Dendritic cell treated with granulocyte-macrophage colony-stimulating factor and Interleukin-4, amounts not matched to agents 40 ng/mL and 50 ng/mL, for 4 days (primary cell): ENCODE measurements around the gene RPL18A.

Source experiments
- H3K27ac Mint-ChIP-seq: one replicate; pipeline ENCODE4 v1.8.0; 2022; ENCODE audit warnings: mild to moderate bottlenecking, mixed read lengths
- H3K27me3 Mint-ChIP-seq: one replicate; pipeline ENCODE4 v1.8.0; 2022; ENCODE audit warnings: mild to moderate bottlenecking, mixed read lengths
- H3K36me3 Mint-ChIP-seq: one replicate; pipeline ENCODE4 v1.8.0; 2022; ENCODE audit warnings: low read depth, mixed read lengths
- H3K4me1 Mint-ChIP-seq: one replicate; pipeline ENCODE4 v1.8.0; 2022; ENCODE audit warnings: low read depth, mixed read lengths
- H3K4me3 Mint-ChIP-seq: one replicate; pipeline ENCODE4 v1.8.0; 2022; ENCODE audit warnings: mild to moderate bottlenecking, moderate library complexity, mixed read lengths
- H3K9me3 Mint-ChIP-seq: one replicate; pipeline ENCODE4 v1.8.0; 2022; ENCODE audit warnings: mixed read lengths
- intact Hi-C: fragments of 100-400 bp; cut with micrococcal nuclease; formaldehyde crosslinking; loops from one replicate; pipeline ENCODE4 v1.15.0; 2022

Gene RPL18A

DNA sequence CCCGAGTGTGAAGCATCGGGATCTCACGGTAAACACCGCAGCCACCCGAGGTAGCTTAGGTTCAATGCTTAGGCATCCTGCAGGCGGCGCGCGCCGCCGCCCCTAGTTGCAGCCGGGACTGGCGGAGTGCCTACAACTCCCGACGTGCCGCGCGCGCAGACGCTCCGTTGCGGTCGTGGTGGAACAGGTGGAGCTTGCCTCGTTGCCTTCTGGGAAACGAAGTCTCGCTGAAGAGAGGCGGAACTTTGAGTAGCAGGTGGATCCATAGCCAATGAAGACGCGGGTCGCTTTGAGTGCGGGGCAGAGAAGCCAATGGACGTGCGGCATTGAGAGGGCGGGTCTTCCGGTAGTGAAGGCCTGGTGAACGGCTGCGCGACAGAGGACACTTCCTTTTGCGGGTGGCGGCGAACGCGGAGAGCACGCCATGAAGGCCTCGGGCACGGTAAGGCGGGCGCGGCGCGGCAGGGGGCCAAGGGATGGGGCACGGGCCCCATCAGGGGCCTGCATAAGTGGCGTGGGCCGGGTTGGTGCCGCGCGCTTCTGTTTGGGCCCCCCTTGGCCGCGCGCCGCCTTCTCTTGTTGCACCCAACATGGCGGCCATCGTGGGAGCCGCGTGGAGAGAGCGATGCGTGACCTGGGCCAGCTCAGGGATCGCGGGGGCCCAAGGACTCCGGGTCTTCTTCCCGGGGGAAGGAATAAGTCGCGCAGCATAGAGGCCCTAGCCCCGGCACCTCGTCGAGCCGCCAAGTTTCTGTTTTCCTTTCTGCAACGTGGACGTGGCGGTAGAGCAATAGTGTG, at the start of gene RPL18A:
RPL18A (plus strand) TSS at position 378 of the 798 bp plus-strand sequence; CDS start at position 425, 47 bp downstream.
- peaks cover 53% of the 10 kb centered on the region for H3K36me3 Mint-ChIP-seq

DNA sequence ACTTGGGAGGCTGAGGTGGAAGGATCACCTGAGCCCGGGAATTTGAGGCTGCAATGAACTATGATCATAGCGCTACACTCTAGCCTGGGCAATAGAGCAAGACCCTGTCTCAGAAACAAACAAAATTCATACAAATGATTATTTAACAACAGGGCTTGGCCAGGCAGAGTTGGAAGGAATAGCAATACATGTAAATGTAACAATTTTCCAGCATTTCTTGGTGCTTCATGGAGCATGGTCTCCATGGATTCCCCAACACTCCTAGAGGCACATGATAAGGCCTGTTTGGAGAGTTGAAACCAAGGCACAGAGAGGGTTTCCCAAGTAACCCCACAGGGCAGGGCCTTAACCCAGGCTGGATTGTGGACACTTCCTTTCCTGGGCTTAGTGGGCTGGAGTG, 48.6 kb upstream of the RPL18A start:
- Mint-ChIP-seq H3K27ac (no peak overlapping the region), H3K4me3 (no peak overlapping the region), H3K4me1 (peaks cover 11% of the 10 kb centered on the region), H3K27me3 (peaks cover 37% of the 10 kb centered on the region), H3K36me3 (no peaks in the 10 kb centered on the region), H3K9me3 (no peaks in the 10 kb centered on the region)
- intact Hi-C loops = no loop called here

More for the DNA sequence above, at the start of gene RPL18A:
- intact Hi-C loops = loop anchor here (1.0 to 5.0 kb wide), 3 partner anchors 73 to 138 kb away; no protein-coding TSS in a partner anchor
- Mint-ChIP-seq H3K4me3 (peak within 1 kb of the TSS; percentile 97), H3K27me3 (peaks cover 3% of the 10 kb centered on the region), H3K9me3 (no peaks in the 10 kb centered on the region), H3K4me1 (peaks cover 32% of the 10 kb centered on the region), H3K27ac (peak within 1 kb of the TSS; percentile 96)

DNA sequence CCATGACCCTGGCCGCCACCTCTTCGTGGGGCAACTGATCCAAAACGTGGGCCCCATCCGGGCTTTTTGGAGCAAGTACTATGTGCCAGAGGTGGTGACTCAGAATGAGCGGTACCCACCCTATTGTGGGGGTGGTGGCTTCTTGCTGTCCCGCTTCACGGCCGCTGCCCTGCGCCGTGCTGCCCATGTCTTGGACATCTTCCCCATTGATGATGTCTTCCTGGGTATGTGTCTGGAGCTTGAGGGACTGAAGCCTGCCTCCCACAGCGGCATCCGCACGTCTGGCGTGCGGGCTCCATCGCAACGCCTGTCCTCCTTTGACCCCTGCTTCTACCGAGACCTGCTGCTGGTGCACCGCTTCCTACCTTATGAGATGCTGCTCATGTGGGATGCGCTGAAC, 48.0 kb upstream of the RPL18A start:
- no peak overlapping the region for H3K27ac Mint-ChIP-seq

DNA sequence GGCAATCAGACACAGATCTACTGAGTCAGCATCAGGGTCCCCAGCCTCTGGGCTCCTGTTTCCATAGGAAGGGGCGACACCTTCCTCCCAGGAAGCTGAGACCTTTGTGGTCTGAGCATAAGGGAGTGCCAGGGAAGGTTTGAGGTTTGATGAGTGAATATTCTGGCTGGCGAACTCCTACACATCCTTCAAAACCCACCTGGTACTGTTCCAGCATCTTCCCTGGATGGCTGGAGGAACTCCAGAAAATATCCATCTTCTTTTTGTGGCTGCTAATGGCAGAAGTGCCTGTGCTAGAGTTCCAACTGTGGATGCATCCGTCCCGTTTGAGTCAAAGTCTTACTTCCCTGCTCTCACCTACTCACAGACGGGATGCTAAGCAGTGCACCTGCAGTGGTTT, 47.6 kb upstream of the RPL18A start:
- Mint-ChIP-seq H3K27me3 (peaks cover 33% of the 10 kb centered on the region), H3K9me3 (no peaks in the 10 kb centered on the region), H3K36me3 (no peaks in the 10 kb centered on the region), H3K4me1 (peaks cover 9% of the 10 kb centered on the region), H3K27ac (no peak overlapping the region), H3K4me3 (no peak overlapping the region)
- intact Hi-C loops = no loop called here

More for the DNA sequence above, 48.0 kb upstream of the RPL18A start:
- Mint-ChIP-seq H3K36me3 (no peaks in the 10 kb centered on the region), H3K4me3 (no peak overlapping the region), H3K9me3 (no peaks in the 10 kb centered on the region), H3K27me3 (peaks cover 35% of the 10 kb centered on the region), H3K4me1 (peaks cover 11% of the 10 kb centered on the region)
- intact Hi-C loops = no loop called here

DNA sequence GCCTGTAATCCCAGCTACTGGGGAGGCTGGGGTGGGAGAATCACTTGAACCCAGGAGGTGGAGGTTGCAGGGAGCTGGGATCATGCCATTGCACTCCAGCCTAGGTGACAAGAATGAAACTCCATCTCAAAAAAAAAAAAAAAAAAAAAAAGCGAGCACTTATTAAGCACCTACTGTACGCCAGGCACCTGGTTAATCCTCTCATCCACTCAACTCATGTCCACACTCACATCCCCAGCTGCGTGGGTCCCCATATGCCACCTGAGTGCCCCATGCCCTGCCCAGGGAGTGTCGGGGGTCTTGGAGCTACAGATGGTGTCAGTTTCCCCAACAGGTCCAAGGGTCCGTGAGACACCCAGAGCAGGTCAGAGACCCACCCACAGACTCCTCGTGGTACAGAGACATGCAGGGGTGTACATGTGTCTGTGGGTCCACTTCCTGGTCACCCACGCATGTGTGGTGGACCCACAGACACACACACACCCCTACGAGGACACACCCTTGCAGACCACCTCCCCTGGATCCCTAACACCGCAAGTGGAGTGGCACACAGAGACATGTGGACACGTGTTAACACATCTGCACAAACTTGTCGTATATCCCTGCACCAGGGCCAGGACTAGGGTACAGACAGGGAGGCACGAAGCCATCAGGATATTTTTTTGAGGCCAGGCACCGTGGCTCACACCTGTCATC, 41.9 kb upstream of the RPL18A start:
- no peak overlapping the region for H3K27ac Mint-ChIP-seq
- H3K27me3 Mint-ChIP-seq = peaks cover 11% of the 10 kb centered on the region
- H3K4me1 Mint-ChIP-seq = no peaks in the 10 kb centered on the region
- H3K4me3 Mint-ChIP-seq = no peak overlapping the region
- no peaks in the 10 kb centered on the region for H3K9me3 Mint-ChIP-seq
- intact Hi-C loops = no loop called here
- no peaks in the 10 kb centered on the region for H3K36me3 Mint-ChIP-seq

DNA sequence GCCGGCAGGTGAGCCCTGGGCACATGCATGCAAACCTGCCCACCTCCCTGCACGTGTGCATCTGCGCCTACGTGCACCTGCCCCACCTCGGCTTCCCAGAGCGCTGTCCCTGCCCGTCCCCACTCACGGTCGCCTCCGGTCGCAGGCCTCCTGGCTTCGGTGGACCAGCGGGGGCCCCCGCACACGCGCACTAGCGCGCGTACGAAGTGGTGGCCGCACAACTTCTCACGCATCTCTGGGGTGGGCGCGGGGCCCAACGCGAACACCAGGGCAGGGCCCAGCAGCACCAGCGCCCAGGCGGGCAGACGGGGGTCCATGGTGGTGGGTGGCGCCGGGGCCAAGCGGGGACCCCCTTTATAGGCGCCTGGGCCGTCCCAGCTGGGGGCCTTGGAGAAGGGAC, 38.5 kb upstream of the RPL18A start, which contains the start of gene INSL3:
INSL3 (minus strand) TSS at position 330 of the 400 bp plus-strand sequence; CDS start at position 317, 13 bp downstream.
- no peak within 1 kb of the TSS for H3K4me3 Mint-ChIP-seq
- H3K27ac Mint-ChIP-seq = no peak within 1 kb of the TSS
- intact Hi-C loops = no loop called here
- H3K4me1 Mint-ChIP-seq = no peaks in the 10 kb centered on the region
- no peaks in the 10 kb centered on the region for H3K36me3 Mint-ChIP-seq
- H3K9me3 Mint-ChIP-seq = no peaks in the 10 kb centered on the region
- H3K27me3 Mint-ChIP-seq = peaks cover 12% of the 10 kb centered on the region

DNA sequence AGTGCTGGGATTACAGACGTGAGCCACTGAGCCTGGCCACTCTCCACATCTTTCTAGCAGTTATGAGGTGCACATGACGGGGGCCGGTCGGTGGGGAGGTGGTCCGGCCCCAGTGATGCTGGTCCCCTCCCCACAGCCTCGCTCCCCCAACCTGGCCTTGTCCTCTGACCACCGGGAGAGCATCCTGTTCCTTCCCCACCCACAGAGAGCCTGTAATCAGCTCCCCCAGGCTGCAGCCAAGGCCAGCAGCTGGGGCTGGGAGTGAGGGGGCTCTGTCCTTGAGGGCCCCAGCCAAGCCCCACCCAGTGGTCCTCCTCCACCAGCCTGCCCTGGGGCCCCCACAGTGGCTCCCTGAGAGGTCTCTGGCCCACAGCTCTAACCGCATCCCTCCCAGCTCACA, 35.4 kb upstream of the RPL18A start:
- no peak overlapping the region for H3K27ac Mint-ChIP-seq
- peaks cover 12% of the 10 kb centered on the region for H3K27me3 Mint-ChIP-seq
- no peak overlapping the region for H3K4me3 Mint-ChIP-seq
- no peaks in the 10 kb centered on the region for H3K36me3 Mint-ChIP-seq
- no peaks in the 10 kb centered on the region for H3K9me3 Mint-ChIP-seq
- intact Hi-C loops = no loop called here
- peaks cover 8% of the 10 kb centered on the region for H3K4me1 Mint-ChIP-seq

DNA sequence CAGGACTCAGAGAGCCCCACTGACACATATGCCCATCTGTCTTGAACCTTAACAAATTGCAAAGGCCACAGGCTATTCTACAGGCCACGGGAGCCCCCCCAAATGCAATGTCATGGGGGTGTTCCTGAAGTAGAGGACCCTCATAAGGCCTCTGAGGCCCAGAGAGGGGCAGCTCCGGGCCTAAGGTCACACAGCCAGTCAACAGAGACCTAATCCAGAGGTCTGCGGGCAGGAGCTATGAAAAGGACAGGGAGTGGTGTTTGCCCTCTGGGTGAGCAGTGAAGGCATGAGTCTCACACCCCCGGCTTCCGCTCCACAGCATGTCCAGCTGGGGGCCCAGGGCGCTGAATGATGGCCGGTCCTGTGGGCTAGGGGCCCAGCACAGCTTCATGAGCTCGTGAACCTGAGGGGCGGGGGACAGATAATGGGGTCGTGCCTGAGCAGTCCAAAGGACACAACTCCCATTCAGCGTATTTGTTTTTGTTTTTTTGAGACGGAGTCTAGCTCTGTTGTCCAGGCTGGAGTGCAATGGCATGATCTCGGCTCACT, 33.1 kb upstream of the RPL18A start:
- Mint-ChIP-seq H3K4me1 (peaks cover 8% of the 10 kb centered on the region), H3K27ac (no peak overlapping the region), H3K4me3 (no peak overlapping the region), H3K27me3 (peaks cover 8% of the 10 kb centered on the region), H3K36me3 (peaks cover 22% of the 10 kb centered on the region), H3K9me3 (no peaks in the 10 kb centered on the region)
- intact Hi-C loops = no loop called here

DNA sequence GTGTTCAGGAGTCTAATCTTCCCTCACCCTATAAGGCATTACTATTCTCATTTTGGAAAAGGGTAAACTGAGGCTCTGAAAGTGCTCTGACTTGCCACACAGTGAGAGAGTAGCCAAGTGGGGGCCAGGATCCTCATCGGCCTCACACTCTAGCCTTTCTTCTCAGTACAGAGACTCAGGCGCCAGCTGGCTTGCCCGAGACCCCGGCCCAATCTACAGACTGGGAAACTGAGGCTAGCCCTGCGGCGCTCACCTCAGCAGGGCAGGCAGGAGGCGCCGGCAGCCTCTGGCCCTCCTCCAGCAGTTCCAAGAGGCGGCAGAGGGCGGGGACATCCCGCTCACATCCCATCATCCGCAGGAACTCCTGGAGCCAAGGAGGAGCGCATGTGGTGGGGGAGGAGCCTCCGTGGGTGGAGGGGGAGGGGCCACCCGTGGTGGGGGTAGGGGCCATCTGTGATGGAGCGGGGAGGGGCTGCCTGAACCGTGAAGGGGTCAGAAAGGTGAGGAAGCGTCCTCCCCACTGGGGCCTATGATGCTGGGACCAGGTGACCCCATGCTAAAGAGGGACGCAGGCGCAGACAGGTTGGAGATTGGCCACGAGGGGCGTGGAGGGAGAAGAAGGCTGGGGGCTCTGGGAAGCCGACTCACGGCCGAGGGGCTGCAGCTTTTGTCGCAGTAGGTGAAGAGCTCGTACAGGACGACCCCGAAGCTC, 29.7 kb upstream of the RPL18A start:
- peaks cover 8% of the 10 kb centered on the region for H3K4me1 Mint-ChIP-seq
- no peak overlapping the region for H3K27ac Mint-ChIP-seq
- peaks cover 45% of the 10 kb centered on the region for H3K36me3 Mint-ChIP-seq
- H3K9me3 Mint-ChIP-seq = no peaks in the 10 kb centered on the region
- H3K4me3 Mint-ChIP-seq = no peak overlapping the region
- H3K27me3 Mint-ChIP-seq = no peaks in the 10 kb centered on the region
- intact Hi-C loops = no loop called here

DNA sequence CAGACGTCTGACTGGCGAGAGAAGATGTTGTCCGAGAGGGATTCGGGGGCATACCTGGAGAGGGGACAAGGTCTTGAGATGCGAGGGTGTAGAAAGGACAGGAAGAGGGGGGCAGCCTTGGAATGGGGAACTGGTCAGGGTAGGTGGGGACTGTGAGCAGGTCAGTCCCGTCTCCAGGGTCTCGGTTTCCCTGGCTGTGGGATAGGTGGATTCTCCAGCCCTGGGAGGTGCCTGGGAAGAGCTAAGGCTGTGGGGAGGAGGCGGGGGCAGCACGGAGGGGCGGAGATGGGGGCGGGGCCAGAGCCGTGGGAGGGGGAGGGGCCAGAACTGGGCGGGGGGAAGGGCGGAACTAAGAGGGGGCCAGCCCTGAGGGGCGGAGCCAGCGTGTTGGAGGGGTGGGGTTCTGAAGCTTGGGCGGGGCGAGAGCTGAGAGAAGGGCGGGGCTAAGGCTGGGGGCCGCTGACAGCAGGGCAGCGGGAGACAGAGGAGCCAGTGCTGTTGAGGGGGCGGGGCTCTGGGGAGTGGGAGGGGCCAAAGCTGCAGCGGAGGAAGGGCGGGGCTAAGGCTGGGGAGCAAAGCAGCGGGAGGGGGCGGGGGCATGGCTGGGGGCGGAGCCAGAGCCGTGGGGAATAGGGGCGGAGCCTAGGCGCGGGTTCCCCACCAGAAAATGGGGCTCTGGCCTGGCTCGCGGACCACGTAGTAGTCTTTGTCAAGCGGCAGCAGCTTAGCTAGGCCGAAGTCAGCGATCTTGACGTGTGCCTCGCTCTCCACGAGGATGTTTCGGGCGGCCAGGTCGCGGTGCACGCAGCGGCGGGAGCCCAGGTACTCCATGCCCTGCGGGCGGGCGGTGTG, 28.9 kb upstream of the RPL18A start:
- Mint-ChIP-seq H3K27me3 (no peaks in the 10 kb centered on the region), H3K9me3 (no peaks in the 10 kb centered on the region), H3K4me3 (no peak overlapping the region), H3K36me3 (peaks cover 53% of the 10 kb centered on the region), H3K27ac (no peak overlapping the region), H3K4me1 (peaks cover 8% of the 10 kb centered on the region)
- intact Hi-C loops = no loop called here

DNA sequence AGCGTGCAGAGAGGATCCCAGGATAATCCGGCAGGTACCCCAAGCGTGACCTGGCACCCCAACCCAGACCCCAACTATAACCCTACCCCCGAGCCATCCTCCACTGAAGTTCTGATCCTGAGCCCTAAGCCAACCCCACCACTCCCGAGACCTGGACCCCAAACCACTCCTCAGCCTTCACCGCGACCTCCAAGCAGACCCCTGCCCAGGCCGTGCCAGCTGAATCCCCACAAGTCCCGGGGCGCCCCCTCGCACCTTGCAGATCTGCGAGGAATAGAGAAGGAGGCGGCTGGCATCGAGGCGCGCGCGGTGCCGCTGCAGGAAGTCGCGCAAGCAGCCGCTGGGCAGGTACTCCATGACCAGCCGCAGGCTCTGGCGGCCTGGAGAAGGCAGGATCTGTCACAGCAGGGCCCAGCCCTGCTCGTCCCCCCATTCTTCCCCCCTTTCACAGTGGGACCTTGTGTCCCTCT, 28.3 kb upstream of the RPL18A start:
- Mint-ChIP-seq H3K9me3 (no peaks in the 10 kb centered on the region), H3K27ac (no peak overlapping the region), H3K4me1 (peaks cover 8% of the 10 kb centered on the region), H3K4me3 (no peak overlapping the region), H3K36me3 (peaks cover 60% of the 10 kb centered on the region), H3K27me3 (no peaks in the 10 kb centered on the region)
- intact Hi-C loops = no loop called here

DNA sequence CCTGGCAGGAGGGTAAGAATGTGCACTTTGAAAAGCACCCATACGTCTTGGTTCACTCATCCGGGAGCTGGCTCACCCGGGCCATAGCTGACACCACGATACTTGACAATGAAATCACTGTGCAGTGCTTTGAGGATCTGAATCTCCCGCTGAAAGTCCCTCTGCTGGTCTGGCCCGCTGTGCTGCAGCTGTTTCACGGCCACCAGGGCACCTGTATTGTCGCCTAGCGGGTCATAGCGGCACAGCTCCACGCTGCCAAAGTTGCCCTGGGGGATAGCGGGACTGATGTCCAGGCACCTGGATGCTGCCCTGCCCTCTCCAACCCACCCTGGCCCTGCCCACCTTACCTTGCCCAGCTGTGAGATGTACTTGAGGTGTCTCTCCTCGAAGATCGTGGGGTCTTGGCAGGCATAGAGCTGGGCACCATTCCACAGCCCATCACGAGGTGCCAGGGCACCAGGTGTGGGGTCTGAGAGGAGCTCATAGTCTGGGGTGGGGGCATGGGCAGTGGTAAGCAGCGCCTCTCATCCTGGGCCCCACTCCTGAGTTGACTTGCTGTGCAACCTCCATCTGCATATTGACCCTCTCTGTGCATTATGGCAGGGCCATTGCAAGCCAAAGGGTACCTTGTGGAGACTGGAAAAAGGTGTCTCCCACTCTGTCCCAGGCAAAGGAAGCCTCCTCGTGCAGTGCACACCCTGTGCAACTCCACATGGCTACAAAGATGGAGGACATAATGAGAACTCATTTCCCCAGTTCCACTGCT, 27.1 kb upstream of the RPL18A start:
- no peaks in the 10 kb centered on the region for H3K9me3 Mint-ChIP-seq
- peaks cover 70% of the 10 kb centered on the region for H3K36me3 Mint-ChIP-seq
- intact Hi-C loops = no loop called here
- no peak overlapping the region for H3K4me3 Mint-ChIP-seq
- H3K27me3 Mint-ChIP-seq = no peaks in the 10 kb centered on the region
- H3K4me1 Mint-ChIP-seq = peaks cover 7% of the 10 kb centered on the region
- no peak overlapping the region for H3K27ac Mint-ChIP-seq
